SK-N-SH treated with all-trans-retinoic acid at 6 μM for 48 hours (cell line): Measurements from ENCODE around the gene IPP.
"Not testable (repeated sequence)": the region's sequence is repeated elsewhere in the genome, so short reads cannot be mapped to it uniquely, and the experiment has no call there.

Experiments used
- ATAC-seq: fragments of 200-7000 bp; cut with Tn5 transposase; 3 replicates; pipeline ENCODE4 v1.9.1; 2020; ENCODE audit warnings: mild to moderate bottlenecking, moderate library complexity
- ARNTL ChIP-seq: fragments of 450-650 bp; formaldehyde crosslinking; IDR thresholded peaks from 2 replicates; pipeline ENCODE4 v1.5.0; 2020; ENCODE audit warnings: low read depth, mild to moderate bottlenecking, moderate library complexity, borderline replicate concordance
- BACH2 ChIP-seq: fragments of 250-450 bp; sonication (Bioruptor Pico); IDR thresholded peaks from 2 replicates; pipeline ENCODE4 v1.9.0; 2021; ENCODE audit warnings: mild to moderate bottlenecking, borderline replicate concordance
- CSDC2 ChIP-seq: fragments of 250-450 bp; sonication (Bioruptor Pico); IDR thresholded peaks from 2 replicates; pipeline ENCODE4 v1.5.0; 2020; ENCODE audit warnings: mild to moderate bottlenecking, moderate library complexity
- ESRRG ChIP-seq: fragments of 250-450 bp; sonication (Bioruptor Pico); IDR thresholded peaks from 2 replicates; pipeline ENCODE4 v1.6.1; 2021; ENCODE audit warnings: mild to moderate bottlenecking
- GLIS3 ChIP-seq: fragments of 250-450 bp; sonication (Bioruptor Pico); IDR thresholded peaks from 2 replicates; pipeline ENCODE4 v1.5.0; 2020; ENCODE audit warnings: mild to moderate bottlenecking, moderate library complexity
- ISL1 ChIP-seq: fragments of 250-450 bp; sonication (Bioruptor Pico); IDR thresholded peaks from 2 replicates; pipeline ENCODE4 v2.1.2; 2022; ENCODE audit warnings: mild to moderate bottlenecking, moderate library complexity
- OSR1 ChIP-seq: fragments of 250-450 bp; sonication (Bioruptor Pico); IDR thresholded peaks from 2 replicates; pipeline ENCODE4 v1.8.0; 2022; ENCODE audit warnings: moderate library complexity, mild to moderate bottlenecking, inconsistent platforms
- PPARA ChIP-seq: fragments of 250-450 bp; sonication (Bioruptor Pico); IDR thresholded peaks from 2 replicates; pipeline ENCODE4 v1.5.0; 2020; ENCODE audit warnings: mild to moderate bottlenecking, borderline replicate concordance
- SNAI2 ChIP-seq: fragments of 250-450 bp; sonication (Bioruptor Pico); IDR thresholded peaks from 2 replicates; pipeline ENCODE4 v1.5.0; 2020; ENCODE audit warnings: mild to moderate bottlenecking, moderate library complexity
- TCF4 ChIP-seq: fragments of 250-450 bp; sonication (Bioruptor Pico); IDR thresholded peaks from 2 replicates; pipeline ENCODE4 v1.8.0; 2021; ENCODE audit warnings: mild to moderate bottlenecking, moderate library complexity, borderline replicate concordance
- TOX ChIP-seq: fragments of 250-450 bp; sonication (Bioruptor Pico); IDR thresholded peaks from 2 replicates; pipeline ENCODE4 v1.8.0; 2021; ENCODE audit warnings: mild to moderate bottlenecking, moderate library complexity, borderline replicate concordance
- ZC3H10 ChIP-seq: fragments of 250-450 bp; sonication (Bioruptor Pico); IDR thresholded peaks from 2 replicates; pipeline ENCODE4 v1.5.1; 2021; ENCODE audit warnings: mild to moderate bottlenecking, moderate library complexity
- ZFP3 ChIP-seq: fragments of 250-450 bp; sonication (Bioruptor Pico); IDR thresholded peaks from 2 replicates; pipeline ENCODE4 v1.5.0; 2020; ENCODE audit warnings: mild to moderate bottlenecking, moderate library complexity
- ZNF70 ChIP-seq: fragments of 450-650 bp; formaldehyde crosslinking; IDR thresholded peaks from 2 replicates; pipeline ENCODE4 v1.5.0; 2020; ENCODE audit warnings: mild to moderate bottlenecking, moderate library complexity
- TF ChIP-seq, protein P1 (sequence below): fragments of 250-450 bp; sonication (Bioruptor Pico); IDR thresholded peaks from 2 replicates; pipeline ENCODE4 v1.5.1; 2021; ENCODE audit warnings: mild to moderate bottlenecking, moderate library complexity
- TF ChIP-seq, protein P2 (sequence below): fragments of 250-450 bp; sonication (Bioruptor Pico); IDR thresholded peaks from 2 replicates; pipeline ENCODE4 v1.8.0; 2020; ENCODE audit warnings: mild to moderate bottlenecking, moderate library complexity, borderline replicate concordance
- TF ChIP-seq, protein P3 (sequence below): fragments of 250-450 bp; sonication (Bioruptor Pico); IDR thresholded peaks from 2 replicates; pipeline ENCODE4 v1.5.0; 2020; ENCODE audit warnings: mild to moderate bottlenecking, moderate library complexity
- TF ChIP-seq, protein P4 (sequence below): fragments of 250-450 bp; sonication (Bioruptor Pico); IDR thresholded peaks from 2 replicates; pipeline ENCODE4 v1.5.1; 2020; ENCODE audit warnings: low read depth, mild to moderate bottlenecking, moderate library complexity
- TF ChIP-seq, protein P5 (sequence below): fragments of 250-450 bp; sonication (Bioruptor Pico); IDR thresholded peaks from 2 replicates; pipeline ENCODE4 v1.8.0; 2021; ENCODE audit warnings: low read depth, mild to moderate bottlenecking, moderate library complexity, borderline replicate concordance

Gene IPP

DNA sequence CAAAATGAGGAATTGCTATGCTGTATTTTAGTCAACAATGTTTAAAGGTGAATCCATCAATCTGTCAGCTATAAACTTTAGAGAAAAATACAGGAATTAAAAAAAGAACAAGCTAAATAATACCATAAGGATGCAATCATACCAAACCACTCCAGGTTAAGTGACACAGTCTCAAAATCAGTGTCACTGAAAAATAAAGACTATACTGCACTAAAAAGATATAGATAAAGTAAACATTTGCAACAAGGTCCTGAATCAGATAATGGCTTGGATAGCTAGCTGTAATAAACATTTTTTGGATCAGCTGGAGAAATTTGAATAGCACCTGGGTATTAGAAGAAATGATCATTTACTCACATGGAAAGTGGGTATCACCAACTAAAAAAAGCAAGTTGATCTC, 72.0 kb downstream of the IPP start:
- TF ChIP-seq BACH2 (CRISPR knock-in tag) = no peak
- no peak for TF ChIP-seq ZC3H10 (CRISPR knock-in tag)
- no peak for TF ChIP-seq TOX (CRISPR knock-in tag)
- no peak for TF ChIP-seq ARNTL
- no peak for TF ChIP-seq ZFP3 (CRISPR knock-in tag)
- TF ChIP-seq, protein P1, sequence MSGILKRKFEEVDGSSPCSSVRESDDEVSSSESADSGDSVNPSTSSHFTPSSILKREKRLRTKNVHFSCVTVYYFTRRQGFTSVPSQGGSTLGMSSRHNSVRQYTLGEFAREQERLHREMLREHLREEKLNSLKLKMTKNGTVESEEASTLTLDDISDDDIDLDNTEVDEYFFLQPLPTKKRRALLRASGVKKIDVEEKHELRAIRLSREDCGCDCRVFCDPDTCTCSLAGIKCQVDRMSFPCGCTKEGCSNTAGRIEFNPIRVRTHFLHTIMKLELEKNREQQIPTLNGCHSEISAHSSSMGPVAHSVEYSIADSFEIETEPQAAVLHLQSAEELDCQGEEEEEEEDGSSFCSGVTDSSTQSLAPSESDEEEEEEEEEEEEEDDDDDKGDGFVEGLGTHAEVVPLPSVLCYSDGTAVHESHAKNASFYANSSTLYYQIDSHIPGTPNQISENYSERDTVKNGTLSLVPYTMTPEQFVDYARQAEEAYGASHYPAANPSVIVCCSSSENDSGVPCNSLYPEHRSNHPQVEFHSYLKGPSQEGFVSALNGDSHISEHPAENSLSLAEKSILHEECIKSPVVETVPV (CRISPR knock-in tag) = no peak
- TF ChIP-seq, protein P2, sequence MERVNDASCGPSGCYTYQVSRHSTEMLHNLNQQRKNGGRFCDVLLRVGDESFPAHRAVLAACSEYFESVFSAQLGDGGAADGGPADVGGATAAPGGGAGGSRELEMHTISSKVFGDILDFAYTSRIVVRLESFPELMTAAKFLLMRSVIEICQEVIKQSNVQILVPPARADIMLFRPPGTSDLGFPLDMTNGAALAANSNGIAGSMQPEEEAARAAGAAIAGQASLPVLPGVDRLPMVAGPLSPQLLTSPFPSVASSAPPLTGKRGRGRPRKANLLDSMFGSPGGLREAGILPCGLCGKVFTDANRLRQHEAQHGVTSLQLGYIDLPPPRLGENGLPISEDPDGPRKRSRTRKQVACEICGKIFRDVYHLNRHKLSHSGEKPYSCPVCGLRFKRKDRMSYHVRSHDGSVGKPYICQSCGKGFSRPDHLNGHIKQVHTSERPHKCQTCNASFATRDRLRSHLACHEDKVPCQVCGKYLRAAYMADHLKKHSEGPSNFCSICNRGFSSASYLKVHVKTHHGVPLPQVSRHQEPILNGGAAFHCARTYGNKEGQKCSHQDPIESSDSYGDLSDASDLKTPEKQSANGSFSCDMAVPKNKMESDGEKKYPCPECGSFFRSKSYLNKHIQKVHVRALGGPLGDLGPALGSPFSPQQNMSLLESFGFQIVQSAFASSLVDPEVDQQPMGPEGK (CRISPR knock-in tag) = no peak
- TF ChIP-seq TCF4 (CRISPR knock-in tag) = no peak
- no peak for TF ChIP-seq ESRRG (CRISPR knock-in tag)
- no peak for TF ChIP-seq CSDC2 (CRISPR knock-in tag)
- TF ChIP-seq OSR1 (CRISPR knock-in tag) = no peak
- TF ChIP-seq, protein P3, sequence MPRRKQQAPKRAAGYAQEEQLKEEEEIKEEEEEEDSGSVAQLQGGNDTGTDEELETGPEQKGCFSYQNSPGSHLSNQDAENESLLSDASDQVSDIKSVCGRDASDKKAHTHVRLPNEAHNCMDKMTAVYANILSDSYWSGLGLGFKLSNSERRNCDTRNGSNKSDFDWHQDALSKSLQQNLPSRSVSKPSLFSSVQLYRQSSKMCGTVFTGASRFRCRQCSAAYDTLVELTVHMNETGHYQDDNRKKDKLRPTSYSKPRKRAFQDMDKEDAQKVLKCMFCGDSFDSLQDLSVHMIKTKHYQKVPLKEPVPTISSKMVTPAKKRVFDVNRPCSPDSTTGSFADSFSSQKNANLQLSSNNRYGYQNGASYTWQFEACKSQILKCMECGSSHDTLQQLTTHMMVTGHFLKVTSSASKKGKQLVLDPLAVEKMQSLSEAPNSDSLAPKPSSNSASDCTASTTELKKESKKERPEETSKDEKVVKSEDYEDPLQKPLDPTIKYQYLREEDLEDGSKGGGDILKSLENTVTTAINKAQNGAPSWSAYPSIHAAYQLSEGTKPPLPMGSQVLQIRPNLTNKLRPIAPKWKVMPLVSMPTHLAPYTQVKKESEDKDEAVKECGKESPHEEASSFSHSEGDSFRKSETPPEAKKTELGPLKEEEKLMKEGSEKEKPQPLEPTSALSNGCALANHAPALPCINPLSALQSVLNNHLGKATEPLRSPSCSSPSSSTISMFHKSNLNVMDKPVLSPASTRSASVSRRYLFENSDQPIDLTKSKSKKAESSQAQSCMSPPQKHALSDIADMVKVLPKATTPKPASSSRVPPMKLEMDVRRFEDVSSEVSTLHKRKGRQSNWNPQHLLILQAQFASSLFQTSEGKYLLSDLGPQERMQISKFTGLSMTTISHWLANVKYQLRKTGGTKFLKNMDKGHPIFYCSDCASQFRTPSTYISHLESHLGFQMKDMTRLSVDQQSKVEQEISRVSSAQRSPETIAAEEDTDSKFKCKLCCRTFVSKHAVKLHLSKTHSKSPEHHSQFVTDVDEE (CRISPR knock-in tag) = no peak
- TF ChIP-seq, protein P4, sequence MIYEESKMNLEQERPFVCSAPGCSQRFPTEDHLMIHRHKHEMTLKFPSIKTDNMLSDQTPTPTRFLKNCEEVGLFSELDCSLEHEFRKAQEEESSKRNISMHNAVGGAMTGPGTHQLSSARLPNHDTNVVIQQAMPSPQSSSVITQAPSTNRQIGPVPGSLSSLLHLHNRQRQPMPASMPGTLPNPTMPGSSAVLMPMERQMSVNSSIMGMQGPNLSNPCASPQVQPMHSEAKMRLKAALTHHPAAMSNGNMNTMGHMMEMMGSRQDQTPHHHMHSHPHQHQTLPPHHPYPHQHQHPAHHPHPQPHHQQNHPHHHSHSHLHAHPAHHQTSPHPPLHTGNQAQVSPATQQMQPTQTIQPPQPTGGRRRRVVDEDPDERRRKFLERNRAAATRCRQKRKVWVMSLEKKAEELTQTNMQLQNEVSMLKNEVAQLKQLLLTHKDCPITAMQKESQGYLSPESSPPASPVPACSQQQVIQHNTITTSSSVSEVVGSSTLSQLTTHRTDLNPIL = no peak
- ATAC-seq = no peak

DNA sequence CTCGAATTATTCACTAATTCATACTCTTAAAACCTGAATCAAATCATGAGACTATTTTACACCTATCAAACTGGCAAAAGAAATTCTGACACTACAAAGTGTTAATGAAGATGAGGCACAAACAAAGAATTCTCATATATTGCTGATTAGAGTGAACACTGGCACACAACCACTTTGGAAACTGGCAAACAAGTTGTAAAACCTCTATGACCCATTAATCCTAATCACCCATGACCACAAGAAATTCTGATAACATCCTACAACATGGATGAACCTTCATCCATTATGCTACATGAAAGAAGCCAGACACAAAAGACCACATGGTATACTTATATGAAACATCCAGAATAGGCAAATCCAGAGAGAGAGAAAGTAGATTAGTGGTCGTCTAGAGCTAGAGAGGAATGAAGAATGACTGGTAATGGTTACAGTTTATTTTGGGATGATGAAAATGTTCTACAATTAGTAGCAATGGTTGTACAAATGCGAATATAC, 72.7 kb downstream of the IPP start:
- TF ChIP-seq GLIS3 (no peak), ZNF70 (CRISPR knock-in tag) (no peak), ISL1 (CRISPR knock-in tag) (no peak), SNAI2 (no peak), TCF4 (CRISPR knock-in tag) (no peak), PPARA (no peak)
- TF ChIP-seq, protein P2 (CRISPR knock-in tag) = no peak
- TF ChIP-seq, protein P1 (CRISPR knock-in tag) = no peak
- TF ChIP-seq, protein P5, sequence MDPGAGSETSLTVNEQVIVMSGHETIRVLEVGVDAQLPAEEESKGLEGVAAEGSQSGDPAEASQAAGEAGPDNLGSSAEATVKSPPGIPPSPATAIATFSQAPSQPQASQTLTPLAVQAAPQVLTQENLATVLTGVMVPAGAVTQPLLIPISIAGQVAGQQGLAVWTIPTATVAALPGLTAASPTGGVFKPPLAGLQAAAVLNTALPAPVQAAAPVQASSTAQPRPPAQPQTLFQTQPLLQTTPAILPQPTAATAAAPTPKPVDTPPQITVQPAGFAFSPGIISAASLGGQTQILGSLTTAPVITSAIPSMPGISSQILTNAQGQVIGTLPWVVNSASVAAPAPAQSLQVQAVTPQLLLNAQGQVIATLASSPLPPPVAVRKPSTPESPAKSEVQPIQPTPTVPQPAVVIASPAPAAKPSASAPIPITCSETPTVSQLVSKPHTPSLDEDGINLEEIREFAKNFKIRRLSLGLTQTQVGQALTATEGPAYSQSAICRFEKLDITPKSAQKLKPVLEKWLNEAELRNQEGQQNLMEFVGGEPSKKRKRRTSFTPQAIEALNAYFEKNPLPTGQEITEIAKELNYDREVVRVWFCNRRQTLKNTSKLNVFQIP = no peak
- TF ChIP-seq, protein P4 = no peak
- no peak for ATAC-seq

DNA sequence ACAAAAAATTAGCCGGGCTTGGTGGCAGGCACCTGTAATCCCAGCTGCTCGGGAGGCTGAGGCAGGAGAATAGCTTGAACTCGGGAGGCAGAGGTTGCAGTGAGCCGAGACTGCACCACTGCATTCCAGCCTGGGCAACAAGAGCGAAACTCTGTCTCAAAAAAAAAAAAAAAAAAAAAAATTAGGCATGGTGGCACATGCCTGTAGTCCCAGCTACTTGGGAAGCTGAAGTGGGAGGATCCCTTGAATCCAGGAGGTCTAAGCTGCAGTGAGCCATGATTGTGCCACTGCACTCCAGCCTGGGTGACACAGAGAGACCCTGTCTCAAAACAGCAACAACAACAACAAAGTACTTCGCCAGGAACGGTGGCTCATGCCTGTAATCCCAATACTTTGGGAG, 73.9 kb downstream of the IPP start:
- not testable (repeated sequence) for ATAC-seq
